MM.1S (cell line): Measurements from ENCODE around the gene NRG3.

ENCODE experiments used
- EZH2 ChIP-seq: fragments of 300-600 bp; sonication (generic); optimal IDR thresholded peaks from 2 replicates; pipeline ENCODE3; 2017; ENCODE audit warnings: low read depth, mild to moderate bottlenecking, antibody characterized with exemption, low read length, mixed read lengths
- EZH2phosphoT487 ChIP-seq: fragments of 300-600 bp; sonication (generic); IDR thresholded peaks from 2 replicates; pipeline ENCODE4 v1.6.1; 2018; ENCODE audit warnings: antibody characterized with exemption, low read length
- TF ChIP-seq, protein P1 (sequence below): fragments of 300-600 bp; sonication (generic); IDR thresholded peaks from 2 replicates; pipeline ENCODE4 v1.5.1; 2016; ENCODE audit warnings: antibody characterized with exemption, low read length, mixed read lengths

- TF ChIP-seq, protein P1, sequence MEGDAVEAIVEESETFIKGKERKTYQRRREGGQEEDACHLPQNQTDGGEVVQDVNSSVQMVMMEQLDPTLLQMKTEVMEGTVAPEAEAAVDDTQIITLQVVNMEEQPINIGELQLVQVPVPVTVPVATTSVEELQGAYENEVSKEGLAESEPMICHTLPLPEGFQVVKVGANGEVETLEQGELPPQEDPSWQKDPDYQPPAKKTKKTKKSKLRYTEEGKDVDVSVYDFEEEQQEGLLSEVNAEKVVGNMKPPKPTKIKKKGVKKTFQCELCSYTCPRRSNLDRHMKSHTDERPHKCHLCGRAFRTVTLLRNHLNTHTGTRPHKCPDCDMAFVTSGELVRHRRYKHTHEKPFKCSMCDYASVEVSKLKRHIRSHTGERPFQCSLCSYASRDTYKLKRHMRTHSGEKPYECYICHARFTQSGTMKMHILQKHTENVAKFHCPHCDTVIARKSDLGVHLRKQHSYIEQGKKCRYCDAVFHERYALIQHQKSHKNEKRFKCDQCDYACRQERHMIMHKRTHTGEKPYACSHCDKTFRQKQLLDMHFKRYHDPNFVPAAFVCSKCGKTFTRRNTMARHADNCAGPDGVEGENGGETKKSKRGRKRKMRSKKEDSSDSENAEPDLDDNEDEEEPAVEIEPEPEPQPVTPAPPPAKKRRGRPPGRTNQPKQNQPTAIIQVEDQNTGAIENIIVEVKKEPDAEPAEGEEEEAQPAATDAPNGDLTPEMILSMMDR: no peak
- no peak for TF ChIP-seq EZH2
- no peak for TF ChIP-seq EZH2phosphoT487
Measured at GRCh38 chr10:82496114-82496513, 621.1 kb downstream of the NRG3 start.
